B cell (primary cell): ENCODE results near the gene ACSS1. TPM values are rescaled to one million over a fixed set of nuclear protein-coding genes. Genes with fewer than 3 reads are reported as not detected.

Experiments
- ATAC-seq: fragments of 200-7000 bp; cut with Tn5 transposase; one replicate; pipeline ENCODE4 v1.10.0; 2021; ENCODE audit warnings: low read depth, mild to moderate bottlenecking, moderate number of reproducible peaks, moderate library complexity
- CTCF ChIA-PET: fragments of 350-600 bp; sonication (Branson Sonifier 250); formaldehyde crosslinking; loops from one replicate; lab custom pipeline; 2021; ENCODE audit warnings: antibody characterized with exemption, inconsistent platforms; lab: Charles Lee
- POLR2A ChIA-PET: fragments of 350-600 bp; sonication (Branson Sonifier 250); formaldehyde crosslinking; loops from one replicate; lab custom pipeline; 2021; ENCODE audit warnings: antibody characterized with exemption; lab: Charles Lee
- DNase-seq: peaks from one replicate; pipeline ENCODE4 v3.0.0; 2013
- H2AFZ ChIP-seq: 2 replicates; pipeline ENCODE4 v1.6.1; 2012; ENCODE audit warnings: mild to moderate bottlenecking, low read depth, low read length; ENCODE audit not compliant: insufficient read depth, poor library complexity, severe bottlenecking
- H3K27ac ChIP-seq, 2 donors: 1 replicate in 1 of 2; 2 replicates in 1 of 2; pipeline ENCODE4 v1.5.1; 2012 to 2013; ENCODE audit warnings: low read length in 2 of 2, mild to moderate bottlenecking in 2 of 2, moderate library complexity in 1 of 2
- H3K27me3 ChIP-seq, 4 experiments: fragments of 200-600 bp in 1 of 4; sonication (generic) in 1 of 4; replicated peaks in 1 of 4; 1 replicate in 2 of 4; 2 replicates in 2 of 4; pipeline versions ENCODE4 v1.6.1 to v1.7.0; 2013 to 2016; ENCODE audit warnings: low read length in 3 of 4, mild to moderate bottlenecking in 2 of 4, mixed read lengths in 1 of 4, moderate library complexity in 1 of 4; ENCODE audit not compliant: insufficient read depth in 4 of 4, control insufficient read depth in 3 of 4; ENCODE audit errors: control extremely low read depth in 1 of 4
- H3K36me3 ChIP-seq, 2 experiments: replicated peaks in 1 of 2; 1 replicate in 1 of 2; 2 replicates in 1 of 2; pipeline versions ENCODE4 v1.6.1 to v1.7.1; 2013; ENCODE audit warnings: low read length in 1 of 2; ENCODE audit not compliant: insufficient read depth in 2 of 2, control insufficient read depth in 1 of 2; ENCODE audit errors: control extremely low read depth in 1 of 2, extremely low read depth in 1 of 2
- H3K4me1 ChIP-seq, 2 donors: fragments of 200-600 bp in 1 of 2; sonication (generic) in 1 of 2; 1 replicate in 1 of 2; 2 replicates in 1 of 2; pipeline versions ENCODE4 v1.5.1 to v1.6.1; 2013 to 2017; ENCODE audit warnings: low read length in 2 of 2; ENCODE audit not compliant: control insufficient read depth in 2 of 2, insufficient read depth in 2 of 2
- H3K4me2 ChIP-seq: replicated peaks from 2 replicates; pipeline ENCODE3; 2012; ENCODE audit warnings: mild to moderate bottlenecking, low read depth, low read length; ENCODE audit not compliant: poor library complexity, severe bottlenecking
- H3K4me3 ChIP-seq, 5 experiments: fragments of 200-600 bp in 1 of 5; sonication (generic) in 1 of 5; 1 replicate in 3 of 5; 2 replicates in 2 of 5; pipeline versions ENCODE4 v1.5.1 to v1.7.0; 2011 to 2016; ENCODE audit warnings: low read length in 4 of 5, mild to moderate bottlenecking in 4 of 5, low read depth in 2 of 5, control low read depth in 1 of 5, moderate library complexity in 1 of 5; ENCODE audit not compliant: insufficient read depth in 1 of 5; ENCODE audit errors: control extremely low read depth in 1 of 5, extremely low read depth in 1 of 5
- H3K79me2 ChIP-seq: fragments of 200-600 bp; sonication (generic); one replicate; pipeline ENCODE4 v1.6.0; 2016; ENCODE audit warnings: low read length; ENCODE audit not compliant: control insufficient read depth, insufficient read depth
- H3K9ac ChIP-seq: fragments of 200-600 bp; sonication (generic); 2 replicates; pipeline ENCODE4 v1.6.1; 2017; ENCODE audit warnings: mild to moderate bottlenecking, low read length, moderate library complexity
- H3K9me3 ChIP-seq, 3 donors: one replicate each; pipeline versions ENCODE4 v1.6.1 to v1.7.1; 2013; ENCODE audit warnings: low read length in 2 of 3; ENCODE audit not compliant: control insufficient read depth in 2 of 3, insufficient read depth in 1 of 3; ENCODE audit errors: control extremely low read depth in 1 of 3
- H4K20me1 ChIP-seq: 2 replicates; pipeline ENCODE4 v1.6.0; 2012; ENCODE audit warnings: mild to moderate bottlenecking, low read length; ENCODE audit not compliant: insufficient read depth, control insufficient read depth, poor library complexity, severe bottlenecking
- H3K27ac Mint-ChIP-seq: one replicate; pipeline ENCODE4 v1.8.0; 2021; ENCODE audit warnings: mixed read lengths
- H3K27me3 Mint-ChIP-seq: one replicate; pipeline ENCODE4 v1.8.0; 2021; ENCODE audit warnings: mixed read lengths
- H3K4me1 Mint-ChIP-seq: one replicate; pipeline ENCODE4 v1.8.0; 2021; ENCODE audit warnings: mixed read lengths
- H3K4me3 Mint-ChIP-seq: one replicate; pipeline ENCODE4 v1.8.0; 2021; ENCODE audit warnings: mixed read lengths
- H3K9me3 Mint-ChIP-seq: one replicate; pipeline ENCODE4 v1.8.0; 2022; ENCODE audit warnings: mixed read lengths; ENCODE audit not compliant: insufficient read depth
- EZH2 ChIP-seq: IDR thresholded peaks from 2 replicates; pipeline ENCODE4 v1.6.1; 2012; ENCODE audit warnings: borderline replicate concordance, low read depth, mild to moderate bottlenecking, moderate library complexity, low read length; ENCODE audit not compliant: insufficient read depth, poor library complexity, severe bottlenecking
- WGBS: methylation state at CpG from one replicate; pipeline ENCODE4 v1.1.5; 2013; ENCODE audit warnings: missing lambda C conversion rate; ENCODE audit not compliant: insufficient coverage; 5-methylcytosine and 5-hydroxymethylcytosine counted together
- intact Hi-C: fragments of 100-400 bp; cut with micrococcal nuclease; formaldehyde crosslinking; loops from one replicate; pipeline ENCODE4 v1.10.0; 2022
- polyA plus RNA-seq: library from polyadenylated mRNA; depleted of rRNA; stranded (reverse); fragments of >200 nt; gene quantifications from 2 replicates; pipeline ENCODE4 v1.2.3, GENCODE V29; 2012
- total RNA-seq, 2 donors: library from RNA; stranded (reverse); fragments of 120-200 nt in 1 of 2; gene quantifications; 1 replicate in 1 of 2; 2 replicates in 1 of 2; pipeline versions ENCODE4 v1.2.3 to v1.2.4, GENCODE V29; 2013 to 2022
- TF ChIP-seq, protein P1 (sequence below): fragments of 200-600 bp; IDR thresholded peaks from one replicate; pipeline ENCODE4 v1.8.0; 2022; ENCODE audit warnings: antibody characterized with exemption, mild to moderate bottlenecking

Gene ACSS1
- total and polyA plus RNA-seq, 2 donors (not counting 1 experiment from before 2014, with no cell fraction given): 82.7 to 95.5 TPM

DNA sequence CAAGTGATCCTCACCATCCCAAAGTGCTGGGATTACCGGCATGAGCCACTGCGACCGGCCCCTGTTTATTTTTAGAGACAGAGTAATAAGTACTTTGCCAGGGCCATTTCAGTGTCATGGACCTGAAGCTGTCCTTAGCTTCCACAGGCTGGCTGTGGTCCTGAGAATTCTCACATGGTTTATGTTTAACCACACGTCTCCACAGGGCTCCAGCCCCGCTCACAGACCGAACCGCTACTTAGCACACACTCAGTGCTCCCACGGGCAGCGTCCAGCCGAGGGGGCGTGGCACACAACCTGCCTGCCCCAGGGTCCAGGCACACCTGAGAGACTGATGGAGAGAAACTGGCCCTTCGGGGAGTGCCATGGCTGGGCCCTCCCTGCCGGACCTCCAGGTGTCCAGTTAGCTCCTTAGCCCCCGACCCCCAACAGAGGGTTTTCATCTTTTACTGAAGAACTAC is 11.7 kb downstream of the ACSS1 start:
- no peak overlapping the region for H3K9ac ChIP-seq
- no peak overlapping the region for H3K4me2 ChIP-seq
- H3K79me2 ChIP-seq: peaks cover 58% of the 10 kb centered on the region
- H4K20me1 ChIP-seq: peaks cover 54% of the 10 kb centered on the region
- no peaks in the 10 kb centered on the region for H3K9me3 Mint-ChIP-seq
- H3K4me1 ChIP-seq: peaks cover 57 to 62% of the 10 kb centered on the region in 2 donors
- H3K27ac Mint-ChIP-seq: no peak overlapping the region
- ATAC-seq (no peak), DNase-seq (no peak)
- ChIA-PET CTCF (interaction anchor here (1.2 kb wide), 2 partner anchors 10 to 19 kb away, joined by 3 to 4 read pairs; no protein-coding TSS in a partner anchor), POLR2A (interaction anchor here (4.2 kb wide), 1 partner anchor 11 kb away, joined by 27 read pairs; the partner anchor contains the start of gene ACSS1)
- intact Hi-C loops: no loop called here
- H3K4me3 Mint-ChIP-seq: no peak overlapping the region
- H2AFZ ChIP-seq: no peak overlapping the region
- H3K27me3 Mint-ChIP-seq: no peaks in the 10 kb centered on the region
- peak overlapping the region in 1 of 2 donors; percentile 92 for H3K27ac ChIP-seq
- peaks cover 0 to 38% of the 10 kb centered on the region in 2 experiments for H3K36me3 ChIP-seq
- TF ChIP-seq EZH2: no peak
- TF ChIP-seq, protein P1, sequence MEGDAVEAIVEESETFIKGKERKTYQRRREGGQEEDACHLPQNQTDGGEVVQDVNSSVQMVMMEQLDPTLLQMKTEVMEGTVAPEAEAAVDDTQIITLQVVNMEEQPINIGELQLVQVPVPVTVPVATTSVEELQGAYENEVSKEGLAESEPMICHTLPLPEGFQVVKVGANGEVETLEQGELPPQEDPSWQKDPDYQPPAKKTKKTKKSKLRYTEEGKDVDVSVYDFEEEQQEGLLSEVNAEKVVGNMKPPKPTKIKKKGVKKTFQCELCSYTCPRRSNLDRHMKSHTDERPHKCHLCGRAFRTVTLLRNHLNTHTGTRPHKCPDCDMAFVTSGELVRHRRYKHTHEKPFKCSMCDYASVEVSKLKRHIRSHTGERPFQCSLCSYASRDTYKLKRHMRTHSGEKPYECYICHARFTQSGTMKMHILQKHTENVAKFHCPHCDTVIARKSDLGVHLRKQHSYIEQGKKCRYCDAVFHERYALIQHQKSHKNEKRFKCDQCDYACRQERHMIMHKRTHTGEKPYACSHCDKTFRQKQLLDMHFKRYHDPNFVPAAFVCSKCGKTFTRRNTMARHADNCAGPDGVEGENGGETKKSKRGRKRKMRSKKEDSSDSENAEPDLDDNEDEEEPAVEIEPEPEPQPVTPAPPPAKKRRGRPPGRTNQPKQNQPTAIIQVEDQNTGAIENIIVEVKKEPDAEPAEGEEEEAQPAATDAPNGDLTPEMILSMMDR: no peak
- H3K9me3 ChIP-seq: no peaks in the 10 kb centered on the region
- no peaks in the 10 kb centered on the region for H3K27me3 ChIP-seq
- WGBS: 89% methylated on average over 14 of the region's 14 CpGs
- peaks cover 74% of the 10 kb centered on the region for H3K4me1 Mint-ChIP-seq
- H3K4me3 ChIP-seq: no peak overlapping the region

GRCh38 chr20:25045343-25045712 is 12.6 kb downstream of the ACSS1 start:
- Histone ChIP-seq H3K4me2 (peak overlapping the region; percentile 71), H3K27me3 (no peaks in the 10 kb centered on the region), H2AFZ (no peak overlapping the region), H3K9me3 (no peaks in the 10 kb centered on the region), H3K9ac (no peak overlapping the region), H3K4me3 (no peak overlapping the region), H4K20me1 (peaks cover 50% of the 10 kb centered on the region), H3K79me2 (peaks cover 56% of the 10 kb centered on the region), H3K36me3 (peaks cover 0 to 42% of the 10 kb centered on the region in 2 experiments), H3K27ac (peak overlapping the region; percentile 32 to 92), H3K4me1 (peaks cover 49 to 58% of the 10 kb centered on the region in 2 donors)
- ChIA-PET POLR2A (interaction anchor here (4.2 kb wide), 1 partner anchor 12 kb away, joined by 27 read pairs; the partner anchor contains the start of gene ACSS1), CTCF (interaction anchor here (0.6 to 1.7 kb wide), 5 partner anchors 9 to 79 kb away, joined by 3 to 4 read pairs (median 4); no protein-coding TSS in a partner anchor)
- H3K27ac Mint-ChIP-seq: peak overlapping the region; percentile 83
- H3K4me1 Mint-ChIP-seq: peaks cover 67% of the 10 kb centered on the region
- no peak for DNase-seq
- no peak for ATAC-seq
- H3K27me3 Mint-ChIP-seq: no peaks in the 10 kb centered on the region
- intact Hi-C loops: no loop called here
- H3K9me3 Mint-ChIP-seq: no peaks in the 10 kb centered on the region
- WGBS: 31% methylated on average over 7 of the region's 9 CpGs
- H3K4me3 Mint-ChIP-seq: no peak overlapping the region
- TF ChIP-seq, protein P1: no peak
- TF ChIP-seq EZH2: no peak
